A549 (cell line): ENCODE results near the gene RIMOC1. TPM values are rescaled to one million over a fixed set of nuclear protein-coding genes. Genes with fewer than 3 reads are reported as not detected.

Source experiments
- ATAC-seq, 2 experiments: fragments of 200-7000 bp in 1 of 2; fragments of >200 bp in 1 of 2; cut with Nextera tagmentation in 1 of 2; cut with Tn5 transposase in 1 of 2; 3 replicates each; pipeline versions ENCODE4 v1.8.0 to v1.9.1; 2018 to 2020; ENCODE audit warnings: mild to moderate bottlenecking in 1 of 2, moderate library complexity in 1 of 2
- CTCF ChIA-PET: fragments of 300-600 bp; sonication (Branson Sonifier 250); formaldehyde crosslinking; extraction: SDS; loops from one replicate; lab custom pipeline; 2021; ENCODE audit warnings: antibody characterized with exemption, inconsistent platforms; lab: Yijun Ruan, JAX
- POLR2A ChIA-PET: fragments of 350-600 bp; formaldehyde crosslinking; extraction: SDS; loops from one replicate; lab custom pipeline; 2021; ENCODE audit warnings: antibody characterized with exemption, inconsistent platforms; lab: Yijun Ruan, JAX
- DNase-seq, 2 experiments: peaks; one replicate each; pipeline versions ENCODE4 v3.0.0 to v3.0.0-alpha.2; 2011 to 2016; ENCODE audit warnings: low read depth in 1 of 2, low spot score in 1 of 2
- FAIRE-seq: peaks from 2 replicates; lab custom pipeline; 2011; peaks lifted over from hg19 to GRCh38; lab: Jason Lieb, UNC
- H3K27ac ChIP-seq, 2 experiments: fragments of >200 bp; sonication (Bioruptor Twin); formaldehyde crosslinking; 3 replicates each; pipeline ENCODE4 v1.5.1; 2016 to 2017
- H3K4me1 ChIP-seq: fragments of >200 bp; sonication (Bioruptor Twin); formaldehyde crosslinking; 3 replicates; pipeline ENCODE4 v1.6.1; 2016
- H3K4me2 ChIP-seq: fragments of >200 bp; sonication (Bioruptor Twin); formaldehyde crosslinking; 3 replicates; pipeline ENCODE4 v1.6.1; 2016
- H3K4me3 ChIP-seq: fragments of >200 bp; sonication (Bioruptor Twin); formaldehyde crosslinking; 3 replicates; pipeline ENCODE4 v1.5.1; 2016
- H3K9me3 ChIP-seq: fragments of >200 bp; sonication (Bioruptor Twin); formaldehyde crosslinking; 3 replicates; pipeline ENCODE4 v1.6.1; 2016
- CEBPB ChIP-seq, 2 experiments: fragments of >200 bp in 1 of 2; sonication (Bioruptor Twin) in 1 of 2; formaldehyde crosslinking in 1 of 2; IDR thresholded peaks; 2 replicates each; pipeline ENCODE4 v1.6.1; 2012 to 2016
- FOSB ChIP-seq: fragments of 250-450 bp; sonication (Bioruptor Pico); IDR thresholded peaks from 2 replicates; pipeline ENCODE4 v1.5.0; 2020; ENCODE audit warnings: mild to moderate bottlenecking, moderate library complexity
- JUN ChIP-seq, 2 experiments: fragments of >200 bp; sonication (Bioruptor Twin); formaldehyde crosslinking; IDR thresholded peaks; 2 replicates in 1 of 2; 3 replicates in 1 of 2; pipeline ENCODE4 v1.6.1; 2016 to 2017
- KDM1A ChIP-seq: fragments of 200-600 bp; sonication (generic); IDR thresholded peaks from 2 replicates; pipeline ENCODE4 v1.6.1; 2016; ENCODE audit warnings: low read depth, mild to moderate bottlenecking
- MAZ ChIP-seq: fragments of 150-350 bp; IDR thresholded peaks from 2 replicates; pipeline ENCODE4 v1.6.1; 2014; ENCODE audit warnings: antibody characterized with exemption, low read depth, low read length, borderline replicate concordance
- MYC ChIP-seq: IDR thresholded peaks from 2 replicates; pipeline ENCODE4 v1.6.1; 2012; ENCODE audit warnings: mild to moderate bottlenecking, inconsistent platforms, low read length, improper control_type of control experiment, borderline replicate concordance
- NFE2L2 ChIP-seq: fragments of 150-350 bp; conservative IDR thresholded peaks from 2 replicates; pipeline ENCODE4 v1.6.1; 2014; ENCODE audit warnings: low read length
- NR3C1 ChIP-seq: fragments of >200 bp; sonication (Bioruptor Twin); formaldehyde crosslinking; IDR thresholded peaks from 3 replicates; pipeline ENCODE4 v1.6.1; 2017
- POLR2AphosphoS2 ChIP-seq: conservative IDR thresholded peaks from 2 replicates; pipeline ENCODE4 v1.6.1; 2012; ENCODE audit warnings: low read length, improper control_type of control experiment, inconsistent platforms
- RARB ChIP-seq: fragments of 250-450 bp; sonication (Bioruptor Pico); IDR thresholded peaks from 2 replicates; pipeline ENCODE4 v1.8.0; 2021; ENCODE audit warnings: mild to moderate bottlenecking, moderate library complexity
- RNF2 ChIP-seq: fragments of 200-600 bp; sonication (generic); IDR thresholded peaks from 2 replicates; pipeline ENCODE4 v1.6.1; 2016; ENCODE audit warnings: low read depth, mild to moderate bottlenecking, antibody characterized with exemption, moderate library complexity, borderline replicate concordance
- SREBF2 ChIP-seq: fragments of 450-650 bp; IDR thresholded peaks from 2 replicates; pipeline ENCODE4 v1.6.1; 2014; ENCODE audit warnings: mild to moderate bottlenecking, moderate library complexity
- ZSCAN20 ChIP-seq: fragments of 250-450 bp; sonication (Bioruptor Pico); IDR thresholded peaks from 2 replicates; pipeline ENCODE4 v1.8.0; 2022; ENCODE audit warnings: mild to moderate bottlenecking, moderate library complexity
- WGBS: methylation state at CpG from one replicate; pipeline ENCODE4 v1.1.6; 2017; ENCODE audit errors: missing lambda C conversion rate; 5-methylcytosine and 5-hydroxymethylcytosine counted together
- polyA plus RNA-seq, 4 experiments: library from polyadenylated mRNA; depleted of rRNA in 3 of 4; stranded (reverse); fragments of >200 nt; fragmentation: RNase III in 1 of 4; extraction: RNeasy Plus Mini Kit Qiagen cat#74134 plus additional on column Dnase treatment in 1 of 4; gene quantifications; 2 replicates in 3 of 4; 3 replicates in 1 of 4; pipeline ENCODE4 v1.2.3, GENCODE V29; 2011 to 2017
- TF ChIP-seq, protein P1 (sequence below): fragments of 150-350 bp; IDR thresholded peaks from 2 replicates; pipeline ENCODE4 v1.6.1; 2014; ENCODE audit warnings: low read depth, mild to moderate bottlenecking, low read length
- TF ChIP-seq, protein P2 (sequence below): fragments of 200-600 bp; sonication (generic); IDR thresholded peaks from 2 replicates; pipeline ENCODE4 v1.6.1; 2016; ENCODE audit warnings: antibody characterized with exemption, mild to moderate bottlenecking, moderate library complexity
- TF ChIP-seq, protein P3 (sequence below): fragments of 250-450 bp; sonication (Bioruptor Pico); IDR thresholded peaks from 2 replicates; pipeline ENCODE4 v1.5.0; 2020; ENCODE audit warnings: low read depth, mild to moderate bottlenecking, moderate library complexity
- TF ChIP-seq, protein P4 (sequence below): IDR thresholded peaks from 2 replicates; pipeline ENCODE4 v1.6.1; 2012
- TF ChIP-seq, protein P5 (sequence below): IDR thresholded peaks from 2 replicates; pipeline ENCODE4 v1.6.1; 2012

Gene RIMOC1
- polyA plus RNA-seq, 2 of the 4 experiments (the other 2 are of a cell fraction): 14.5 to 38.4 TPM

DNA sequence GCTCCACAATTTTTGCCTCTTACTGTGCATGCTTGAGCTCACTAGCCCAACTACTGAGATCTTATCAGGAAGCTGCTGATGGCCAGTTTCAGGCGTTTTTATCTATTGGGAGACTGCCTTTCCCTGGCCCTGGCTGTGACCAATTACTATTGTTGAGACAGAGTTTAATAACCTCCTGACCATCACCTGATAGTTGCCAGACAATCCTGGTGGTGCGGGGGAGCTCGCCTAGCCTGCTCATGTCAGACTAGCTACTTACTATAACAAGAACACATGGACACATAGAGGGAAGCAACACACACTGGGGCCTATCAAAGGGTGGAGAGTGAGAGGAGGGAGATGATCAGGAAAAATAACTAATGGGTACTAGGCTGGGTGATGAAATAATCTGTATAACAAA is 20.9 kb upstream of the RIMOC1 start:
- 0 out of 3 replicates have a peak, but pooled peaks cover 4% of the 10 kb centered on the region for H3K4me1 ChIP-seq
- FAIRE-seq (no peak), DNase-seq (no peak), ATAC-seq (no peak)
- POLR2A ChIA-PET: no interaction called here
- no peak overlapping the region for H3K4me3 ChIP-seq
- 45% methylated on average over 3 of the region's 3 CpGs for WGBS
- no peak overlapping the region for H3K27ac ChIP-seq
- no peak overlapping the region for H3K4me2 ChIP-seq
- CTCF ChIA-PET: interaction anchor here (0.7 kb wide), 1 partner anchor 21 kb away, joined by 3 read pairs; no protein-coding TSS in a partner anchor
- no peaks in the 10 kb centered on the region for H3K9me3 ChIP-seq
- TF ChIP-seq MYC: no peak
- TF ChIP-seq, protein P1, sequence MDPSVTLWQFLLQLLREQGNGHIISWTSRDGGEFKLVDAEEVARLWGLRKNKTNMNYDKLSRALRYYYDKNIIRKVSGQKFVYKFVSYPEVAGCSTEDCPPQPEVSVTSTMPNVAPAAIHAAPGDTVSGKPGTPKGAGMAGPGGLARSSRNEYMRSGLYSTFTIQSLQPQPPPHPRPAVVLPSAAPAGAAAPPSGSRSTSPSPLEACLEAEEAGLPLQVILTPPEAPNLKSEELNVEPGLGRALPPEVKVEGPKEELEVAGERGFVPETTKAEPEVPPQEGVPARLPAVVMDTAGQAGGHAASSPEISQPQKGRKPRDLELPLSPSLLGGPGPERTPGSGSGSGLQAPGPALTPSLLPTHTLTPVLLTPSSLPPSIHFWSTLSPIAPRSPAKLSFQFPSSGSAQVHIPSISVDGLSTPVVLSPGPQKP: no peak
- TF ChIP-seq FOSB: no peak
- TF ChIP-seq JUN (IDR thresholded peaks at IDR 0.05): no peak
- TF ChIP-seq RNF2: no peak
- TF ChIP-seq NFE2L2: no peak
- TF ChIP-seq, protein P2, sequence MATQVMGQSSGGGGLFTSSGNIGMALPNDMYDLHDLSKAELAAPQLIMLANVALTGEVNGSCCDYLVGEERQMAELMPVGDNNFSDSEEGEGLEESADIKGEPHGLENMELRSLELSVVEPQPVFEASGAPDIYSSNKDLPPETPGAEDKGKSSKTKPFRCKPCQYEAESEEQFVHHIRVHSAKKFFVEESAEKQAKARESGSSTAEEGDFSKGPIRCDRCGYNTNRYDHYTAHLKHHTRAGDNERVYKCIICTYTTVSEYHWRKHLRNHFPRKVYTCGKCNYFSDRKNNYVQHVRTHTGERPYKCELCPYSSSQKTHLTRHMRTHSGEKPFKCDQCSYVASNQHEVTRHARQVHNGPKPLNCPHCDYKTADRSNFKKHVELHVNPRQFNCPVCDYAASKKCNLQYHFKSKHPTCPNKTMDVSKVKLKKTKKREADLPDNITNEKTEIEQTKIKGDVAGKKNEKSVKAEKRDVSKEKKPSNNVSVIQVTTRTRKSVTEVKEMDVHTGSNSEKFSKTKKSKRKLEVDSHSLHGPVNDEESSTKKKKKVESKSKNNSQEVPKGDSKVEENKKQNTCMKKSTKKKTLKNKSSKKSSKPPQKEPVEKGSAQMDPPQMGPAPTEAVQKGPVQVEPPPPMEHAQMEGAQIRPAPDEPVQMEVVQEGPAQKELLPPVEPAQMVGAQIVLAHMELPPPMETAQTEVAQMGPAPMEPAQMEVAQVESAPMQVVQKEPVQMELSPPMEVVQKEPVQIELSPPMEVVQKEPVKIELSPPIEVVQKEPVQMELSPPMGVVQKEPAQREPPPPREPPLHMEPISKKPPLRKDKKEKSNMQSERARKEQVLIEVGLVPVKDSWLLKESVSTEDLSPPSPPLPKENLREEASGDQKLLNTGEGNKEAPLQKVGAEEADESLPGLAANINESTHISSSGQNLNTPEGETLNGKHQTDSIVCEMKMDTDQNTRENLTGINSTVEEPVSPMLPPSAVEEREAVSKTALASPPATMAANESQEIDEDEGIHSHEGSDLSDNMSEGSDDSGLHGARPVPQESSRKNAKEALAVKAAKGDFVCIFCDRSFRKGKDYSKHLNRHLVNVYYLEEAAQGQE: no peak
- no peak for TF ChIP-seq CEBPB (IDR thresholded peaks at IDR 0.05)
- TF ChIP-seq, protein P3, sequence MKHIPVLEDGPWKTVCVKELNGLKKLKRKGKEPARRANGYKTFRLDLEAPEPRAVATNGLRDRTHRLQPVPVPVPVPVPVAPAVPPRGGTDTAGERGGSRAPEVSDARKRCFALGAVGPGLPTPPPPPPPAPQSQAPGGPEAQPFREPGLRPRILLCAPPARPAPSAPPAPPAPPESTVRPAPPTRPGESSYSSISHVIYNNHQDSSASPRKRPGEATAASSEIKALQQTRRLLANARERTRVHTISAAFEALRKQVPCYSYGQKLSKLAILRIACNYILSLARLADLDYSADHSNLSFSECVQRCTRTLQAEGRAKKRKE (CRISPR knock-in tag): no peak
- TF ChIP-seq NR3C1: no peak
- TF ChIP-seq POLR2AphosphoS2: no peak
- no peak for TF ChIP-seq SREBF2
- no peak for TF ChIP-seq MAZ

DNA sequence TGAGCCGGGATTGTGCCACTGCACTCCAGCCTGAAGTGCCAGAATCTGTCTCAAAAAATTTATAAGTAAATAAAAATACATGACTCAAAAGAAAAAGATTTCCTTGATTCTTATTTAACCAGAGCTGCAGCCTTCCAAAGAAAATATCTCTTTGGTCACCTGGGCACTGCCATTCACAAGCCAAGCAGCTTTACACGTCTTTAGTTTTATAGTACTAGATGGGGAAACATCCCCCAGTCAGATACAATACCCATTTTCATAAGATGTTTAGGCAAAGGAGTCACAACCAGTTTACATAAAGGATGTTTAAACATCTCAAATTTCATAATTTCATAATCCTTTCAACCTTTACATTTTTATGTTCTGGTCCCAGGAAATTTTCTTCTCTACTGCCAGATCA is 20.2 kb upstream of the RIMOC1 start:
- no peak for DNase-seq
- CTCF ChIA-PET: no interaction called here
- TF ChIP-seq, protein P4, sequence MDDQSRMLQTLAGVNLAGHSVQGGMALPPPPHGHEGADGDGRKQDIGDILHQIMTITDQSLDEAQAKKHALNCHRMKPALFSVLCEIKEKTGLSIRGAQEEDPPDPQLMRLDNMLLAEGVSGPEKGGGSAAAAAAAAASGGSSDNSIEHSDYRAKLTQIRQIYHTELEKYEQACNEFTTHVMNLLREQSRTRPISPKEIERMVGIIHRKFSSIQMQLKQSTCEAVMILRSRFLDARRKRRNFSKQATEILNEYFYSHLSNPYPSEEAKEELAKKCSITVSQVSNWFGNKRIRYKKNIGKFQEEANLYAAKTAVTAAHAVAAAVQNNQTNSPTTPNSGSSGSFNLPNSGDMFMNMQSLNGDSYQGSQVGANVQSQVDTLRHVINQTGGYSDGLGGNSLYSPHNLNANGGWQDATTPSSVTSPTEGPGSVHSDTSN: no peak
- TF ChIP-seq, protein P5, sequence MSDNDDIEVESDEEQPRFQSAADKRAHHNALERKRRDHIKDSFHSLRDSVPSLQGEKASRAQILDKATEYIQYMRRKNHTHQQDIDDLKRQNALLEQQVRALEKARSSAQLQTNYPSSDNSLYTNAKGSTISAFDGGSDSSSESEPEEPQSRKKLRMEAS: no peak
- TF ChIP-seq NR3C1 (no peak), KDM1A (no peak), CEBPB (IDR thresholded peaks at IDR 0.05) (no peak), RARB (CRISPR knock-in tag) (no peak), ZSCAN20 (CRISPR knock-in tag) (no peak)
- TF ChIP-seq, all 56 proteins: peak for 0
- Histone ChIP-seq H3K4me1 (0 out of 3 replicates have a peak, but pooled peaks cover 4% of the 10 kb centered on the region), H3K27ac (no peak overlapping the region), H3K9me3 (no peaks in the 10 kb centered on the region), H3K4me3 (no peak overlapping the region), H3K4me2 (0 out of 3 replicates have a peak overlapping the region, but pooled peaks have one; percentile 10)
- POLR2A ChIA-PET: no interaction called here
- FAIRE-seq: no peak
- no peak for ATAC-seq
- WGBS: 31% methylated on average over 2 of the region's 2 CpGs
